Right atrium auricular region (tissue), 2 donors: ENCODE results near the gene BID. TPM values are rescaled to one million over a fixed set of nuclear protein-coding genes. Genes with fewer than 3 reads are reported as not detected.

Experiments
- DNase-seq: peaks from one replicate; pipeline ENCODE4 v3.0.0-alpha.2; 2019; ENCODE audit warnings: low spot score
- H3K27ac ChIP-seq, 2 donors: fragments of 200-600 bp; sonication (generic); 1 replicate in 1 of 2; 2 replicates in 1 of 2; pipeline ENCODE4 v1.5.1; 2016 to 2019
- H3K27me3 ChIP-seq, 2 donors: fragments of 200-600 bp; sonication (generic); one replicate each; pipeline versions ENCODE4 v1.5.1 to v1.6.0; 2017 to 2019
- H3K36me3 ChIP-seq: fragments of 200-600 bp; sonication (generic); one replicate; pipeline ENCODE4 v1.5.1; 2016
- H3K4me1 ChIP-seq, 2 donors: fragments of 200-600 bp; sonication (generic); one replicate each; pipeline versions ENCODE4 v1.5.1 to v1.6.0; 2017 to 2019
- H3K4me3 ChIP-seq, 2 donors: fragments of 200-600 bp; sonication (generic); 1 replicate in 1 of 2; 2 replicates in 1 of 2; pipeline ENCODE4 v1.5.1; 2017 to 2019; ENCODE audit warnings: mild to moderate bottlenecking in 1 of 2, moderate library complexity in 1 of 2
- H3K9me3 ChIP-seq, 2 donors: fragments of 200-600 bp; sonication (generic); one replicate each; pipeline ENCODE4 v1.5.1; 2019
- total RNA-seq, 2 donors: library from RNA; depleted of rRNA; stranded (reverse); fragments of >200 nt; gene quantifications; one replicate each; pipeline ENCODE4 v1.1.0, GENCODE V29; 2016
- TF ChIP-seq, protein P1 (sequence below), 2 donors: fragments of 200-600 bp; sonication (generic); IDR thresholded peaks; one replicate each; pipeline ENCODE4 v1.5.1; 2019; ENCODE audit warnings: antibody characterized with exemption in 2 of 2

BID gene
- 10 to 100 TPM; 10.5 to 14.1 TPM for total RNA-seq

GRCh38 chr22:17774206-17774925 lies at the start of gene BID:
Gene BID, minus strand, starts transcription at chr22:17774469. Its CDS starts 24,353 bp downstream, at chr22:17750116.
- Histone ChIP-seq H3K27ac (peak within 1 kb of the TSS; percentile 33 to 50), H3K4me1 (peaks cover 0 to 23% of the 10 kb centered on the region in 2 donors), H3K9me3 (no peaks in the 10 kb centered on the region), H3K36me3 (no peaks in the 10 kb centered on the region), H3K4me3 (peak within 1 kb of the TSS; percentile 63 to 77), H3K27me3 (no peaks in the 10 kb centered on the region)
- DNase-seq: no peak
- TF ChIP-seq, protein P1, sequence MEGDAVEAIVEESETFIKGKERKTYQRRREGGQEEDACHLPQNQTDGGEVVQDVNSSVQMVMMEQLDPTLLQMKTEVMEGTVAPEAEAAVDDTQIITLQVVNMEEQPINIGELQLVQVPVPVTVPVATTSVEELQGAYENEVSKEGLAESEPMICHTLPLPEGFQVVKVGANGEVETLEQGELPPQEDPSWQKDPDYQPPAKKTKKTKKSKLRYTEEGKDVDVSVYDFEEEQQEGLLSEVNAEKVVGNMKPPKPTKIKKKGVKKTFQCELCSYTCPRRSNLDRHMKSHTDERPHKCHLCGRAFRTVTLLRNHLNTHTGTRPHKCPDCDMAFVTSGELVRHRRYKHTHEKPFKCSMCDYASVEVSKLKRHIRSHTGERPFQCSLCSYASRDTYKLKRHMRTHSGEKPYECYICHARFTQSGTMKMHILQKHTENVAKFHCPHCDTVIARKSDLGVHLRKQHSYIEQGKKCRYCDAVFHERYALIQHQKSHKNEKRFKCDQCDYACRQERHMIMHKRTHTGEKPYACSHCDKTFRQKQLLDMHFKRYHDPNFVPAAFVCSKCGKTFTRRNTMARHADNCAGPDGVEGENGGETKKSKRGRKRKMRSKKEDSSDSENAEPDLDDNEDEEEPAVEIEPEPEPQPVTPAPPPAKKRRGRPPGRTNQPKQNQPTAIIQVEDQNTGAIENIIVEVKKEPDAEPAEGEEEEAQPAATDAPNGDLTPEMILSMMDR (IDR thresholded peaks at IDR 0.05): no peak

GRCh38 chr22:17823964-17824363 lies 49.7 kb upstream of the BID start:
- Histone ChIP-seq H3K4me3 (no peak overlapping the region), H3K36me3 (peaks cover 46% of the 10 kb centered on the region), H3K27me3 (no peaks in the 10 kb centered on the region), H3K4me1 (no peaks in the 10 kb centered on the region), H3K9me3 (no peaks in the 10 kb centered on the region), H3K27ac (peak overlapping the region; percentile 36 to 48)
- TF ChIP-seq, protein P1 (IDR thresholded peaks at IDR 0.05): no peak
- DNase-seq: no peak

GRCh38 chr22:17823226-17823625 lies 49.0 kb upstream of the BID start:
- Histone ChIP-seq H3K27ac (no peak overlapping the region), H3K4me3 (no peak overlapping the region), H3K36me3 (peaks cover 50% of the 10 kb centered on the region), H3K9me3 (no peaks in the 10 kb centered on the region), H3K4me1 (no peaks in the 10 kb centered on the region), H3K27me3 (no peaks in the 10 kb centered on the region)
- TF ChIP-seq, protein P1 (IDR thresholded peaks at IDR 0.05): no peak
- DNase-seq: no peak

- Histone ChIP-seq H3K4me3 (no peak overlapping the region), H3K9me3 (no peaks in the 10 kb centered on the region), H3K27me3 (no peaks in the 10 kb centered on the region), H3K36me3 (peaks cover 53% of the 10 kb centered on the region), H3K4me1 (no peaks in the 10 kb centered on the region), H3K27ac (no peak overlapping the region)
- no peak for DNase-seq
- TF ChIP-seq, protein P1 (IDR thresholded peaks at IDR 0.05): no peak
Observed at GRCh38 chr22:17822087-17822486, 47.8 kb upstream of the BID start.

DNA sequence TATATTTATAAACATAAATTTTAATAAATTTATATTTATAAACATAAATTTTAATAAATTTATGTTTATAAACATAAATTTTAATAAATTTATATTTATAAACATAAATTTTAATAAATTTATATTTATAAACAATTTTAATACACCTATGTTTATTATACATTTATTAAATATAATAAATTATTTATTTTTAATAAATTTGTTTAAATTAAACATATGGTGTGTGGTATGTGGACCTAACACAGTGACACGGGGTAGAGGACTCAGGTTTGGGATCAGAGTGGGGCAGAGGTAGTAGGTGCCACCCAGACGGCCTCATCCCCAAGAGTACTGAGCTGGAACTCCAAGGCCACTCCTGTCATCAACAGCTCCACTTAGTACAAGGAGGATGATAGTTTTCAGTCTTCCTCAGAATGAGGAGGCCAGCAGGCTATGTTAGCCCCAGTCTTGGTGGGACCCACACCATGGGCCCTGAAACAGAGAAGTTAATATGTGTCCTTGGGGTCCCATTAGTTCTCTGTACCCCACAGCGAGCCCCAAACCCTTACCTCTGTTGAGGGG lies 46.7 kb upstream of the BID start:
- DNase-seq: no peak
- Histone ChIP-seq H3K4me3 (no peak overlapping the region), H3K27ac (no peak overlapping the region), H3K27me3 (no peaks in the 10 kb centered on the region), H3K36me3 (peaks cover 53% of the 10 kb centered on the region), H3K4me1 (no peaks in the 10 kb centered on the region), H3K9me3 (no peaks in the 10 kb centered on the region)
- TF ChIP-seq, protein P1 (IDR thresholded peaks at IDR 0.05): no peak
